ENCODE results near the gene CUX1.

DNA sequence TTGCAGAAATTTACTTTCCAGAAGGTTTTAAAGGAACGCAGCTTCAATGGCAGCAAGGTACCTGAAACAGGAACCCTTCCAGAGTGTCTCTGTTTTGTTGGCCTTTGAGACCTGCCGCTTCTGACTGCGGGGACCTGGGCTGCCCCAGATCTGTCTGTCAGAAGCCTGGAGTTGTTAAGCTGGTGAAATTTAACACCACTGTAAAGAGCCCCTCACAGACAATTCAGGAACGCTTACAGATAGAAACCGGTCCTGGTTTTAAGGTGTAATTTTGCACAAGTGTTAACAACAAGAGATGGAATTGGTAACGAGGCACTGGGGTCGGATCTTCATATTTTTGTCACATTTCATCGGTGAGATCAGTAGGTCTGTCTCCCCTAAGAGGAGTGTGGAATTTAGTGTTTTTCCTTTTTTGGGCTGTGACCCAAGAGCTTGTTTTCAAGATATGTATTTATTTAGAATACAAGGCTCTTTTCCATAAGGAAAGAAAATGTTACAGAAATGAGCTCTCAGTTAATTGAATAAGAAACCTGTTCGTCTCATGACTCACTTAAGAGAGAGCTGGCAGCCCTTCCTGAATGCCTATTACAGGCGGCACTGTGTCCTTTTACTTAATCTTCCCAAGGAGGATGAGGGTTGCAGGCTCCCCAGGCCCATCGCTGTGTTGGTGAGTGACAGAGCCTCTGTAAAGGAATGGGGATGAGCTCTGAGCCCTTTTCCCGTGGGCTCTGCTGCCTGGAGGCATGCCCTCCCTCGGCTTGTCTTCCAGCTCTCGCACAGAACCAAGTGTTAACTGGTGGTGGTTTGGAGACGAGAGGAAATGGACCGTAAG lies 168.7 kb downstream of the CUX1 start:
- TF ChIP-seq CTCF (conservative IDR thresholded peaks at IDR 0.05; ENCODE audit: low read depth, low read length) (no peak), EZH2 (IDR thresholded peaks at IDR 0.05; ENCODE audit: low read length, unreplicated experiment) (no peak), EZH2phosphoT487 (IDR thresholded peaks at IDR 0.05; ENCODE audit: borderline replicate concordance, low read length) (no peak)
